Panc1 (cell line): ENCODE data around the gene SHISA7.

ENCODE experiments used
- CTCF ChIP-seq: fragments of 450-650 bp; IDR thresholded peaks from 2 replicates; pipeline ENCODE4 v1.5.1; 2017; ENCODE audit warnings: mild to moderate bottlenecking
- POLR2AphosphoS5 ChIP-seq: IDR thresholded peaks from 2 replicates; pipeline ENCODE4 v1.6.1; 2012; ENCODE audit warnings: mild to moderate bottlenecking, low read depth, low read length, moderate library complexity
- SIN3A ChIP-seq: IDR thresholded peaks from 2 replicates; pipeline ENCODE4 v1.6.1; 2012; ENCODE audit warnings: low read depth, mild to moderate bottlenecking, low read length, moderate library complexity, borderline replicate concordance; ENCODE audit not compliant: insufficient read depth
- TCF7L2 ChIP-seq: IDR thresholded peaks from 2 replicates; pipeline ENCODE4 v1.6.1; 2011; ENCODE audit warnings: mild to moderate bottlenecking, low read depth, low read length, inconsistent platforms

DNA sequence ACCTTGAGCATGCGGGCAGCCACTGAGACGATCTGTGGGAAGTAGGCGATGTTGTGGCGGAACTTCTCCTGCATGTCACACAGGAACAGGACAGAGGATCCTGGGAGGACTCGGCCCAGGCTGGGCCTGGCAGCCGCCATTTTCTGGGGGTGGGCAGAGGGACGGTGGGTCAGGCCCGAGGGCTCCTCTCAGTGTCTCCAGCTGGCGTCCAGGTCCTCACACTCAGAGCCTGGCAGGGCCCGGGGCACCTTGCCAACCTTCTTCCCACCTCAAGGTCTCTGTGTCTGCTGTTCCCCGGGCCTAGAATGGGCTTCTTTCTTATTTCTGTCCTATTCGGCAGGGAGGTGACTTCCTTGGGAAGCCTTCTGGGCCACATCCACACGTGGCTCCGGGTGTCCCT, 13.2 kb upstream of the SHISA7 start:
- TF ChIP-seq CTCF (no peak), POLR2AphosphoS5 (no peak), SIN3A (no peak), TCF7L2 (no peak)
